ENCODE data around the gene PPIG.

- TF ChIP-seq, protein P1, sequence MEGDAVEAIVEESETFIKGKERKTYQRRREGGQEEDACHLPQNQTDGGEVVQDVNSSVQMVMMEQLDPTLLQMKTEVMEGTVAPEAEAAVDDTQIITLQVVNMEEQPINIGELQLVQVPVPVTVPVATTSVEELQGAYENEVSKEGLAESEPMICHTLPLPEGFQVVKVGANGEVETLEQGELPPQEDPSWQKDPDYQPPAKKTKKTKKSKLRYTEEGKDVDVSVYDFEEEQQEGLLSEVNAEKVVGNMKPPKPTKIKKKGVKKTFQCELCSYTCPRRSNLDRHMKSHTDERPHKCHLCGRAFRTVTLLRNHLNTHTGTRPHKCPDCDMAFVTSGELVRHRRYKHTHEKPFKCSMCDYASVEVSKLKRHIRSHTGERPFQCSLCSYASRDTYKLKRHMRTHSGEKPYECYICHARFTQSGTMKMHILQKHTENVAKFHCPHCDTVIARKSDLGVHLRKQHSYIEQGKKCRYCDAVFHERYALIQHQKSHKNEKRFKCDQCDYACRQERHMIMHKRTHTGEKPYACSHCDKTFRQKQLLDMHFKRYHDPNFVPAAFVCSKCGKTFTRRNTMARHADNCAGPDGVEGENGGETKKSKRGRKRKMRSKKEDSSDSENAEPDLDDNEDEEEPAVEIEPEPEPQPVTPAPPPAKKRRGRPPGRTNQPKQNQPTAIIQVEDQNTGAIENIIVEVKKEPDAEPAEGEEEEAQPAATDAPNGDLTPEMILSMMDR (conservative IDR thresholded peaks at IDR 0.05 in 1 of 2, IDR thresholded peaks at IDR 0.05 in 1 of 2; ENCODE audit: extremely low read depth in 1 of 2, insufficient read depth in 1 of 2, low read depth in 1 of 2, low read length in 2 of 2): no peak
- TF ChIP-seq EZH2 (IDR thresholded peaks at IDR 0.05; ENCODE audit: borderline replicate concordance, low read length): no peak
These were observed 14.2 kb upstream of the PPIG start for GRCh38 chr2:169569948-169570347.

Measured in mammary epithelial cell (primary cell).